ENCODE data around the gene NTN5.

DNA sequence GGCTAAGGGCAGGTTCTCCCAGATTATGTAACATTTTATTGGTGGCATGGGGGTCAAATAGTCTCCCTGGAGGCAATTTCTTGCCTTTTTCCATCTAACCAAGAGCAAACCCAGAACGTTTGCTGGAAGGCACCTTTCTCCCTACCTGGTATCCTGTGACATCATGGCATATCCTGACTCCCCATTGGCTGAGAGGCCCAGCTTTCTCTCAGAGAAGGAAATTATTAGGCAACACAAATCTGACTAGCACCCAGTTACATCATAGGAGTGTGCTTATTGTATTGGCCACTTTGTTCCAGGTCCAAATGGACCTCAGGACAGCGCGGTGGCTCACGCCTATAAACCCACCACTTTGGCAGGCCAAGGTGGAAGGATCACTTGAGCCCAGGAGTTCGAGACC is 13.0 kb downstream of the NTN5 start:
- TF ChIP-seq, protein P1, sequence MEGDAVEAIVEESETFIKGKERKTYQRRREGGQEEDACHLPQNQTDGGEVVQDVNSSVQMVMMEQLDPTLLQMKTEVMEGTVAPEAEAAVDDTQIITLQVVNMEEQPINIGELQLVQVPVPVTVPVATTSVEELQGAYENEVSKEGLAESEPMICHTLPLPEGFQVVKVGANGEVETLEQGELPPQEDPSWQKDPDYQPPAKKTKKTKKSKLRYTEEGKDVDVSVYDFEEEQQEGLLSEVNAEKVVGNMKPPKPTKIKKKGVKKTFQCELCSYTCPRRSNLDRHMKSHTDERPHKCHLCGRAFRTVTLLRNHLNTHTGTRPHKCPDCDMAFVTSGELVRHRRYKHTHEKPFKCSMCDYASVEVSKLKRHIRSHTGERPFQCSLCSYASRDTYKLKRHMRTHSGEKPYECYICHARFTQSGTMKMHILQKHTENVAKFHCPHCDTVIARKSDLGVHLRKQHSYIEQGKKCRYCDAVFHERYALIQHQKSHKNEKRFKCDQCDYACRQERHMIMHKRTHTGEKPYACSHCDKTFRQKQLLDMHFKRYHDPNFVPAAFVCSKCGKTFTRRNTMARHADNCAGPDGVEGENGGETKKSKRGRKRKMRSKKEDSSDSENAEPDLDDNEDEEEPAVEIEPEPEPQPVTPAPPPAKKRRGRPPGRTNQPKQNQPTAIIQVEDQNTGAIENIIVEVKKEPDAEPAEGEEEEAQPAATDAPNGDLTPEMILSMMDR (IDR thresholded peaks at IDR 0.05): no peak
- TF ChIP-seq EP300 (IDR thresholded peaks at IDR 0.05): no peak

Measured in suprapubic skin (tissue), 3 donors.